Astrocyte (in vitro differentiated cells and primary cell): ENCODE measurements around the gene MYL4. TPM values are rescaled to one million over a fixed set of nuclear protein-coding genes. Genes with fewer than 3 reads are reported as not detected.
A peak's percentile ranks its signal among the peaks of the same experiment; 100 is the strongest.

Source experiments
- DNase-seq: peaks from one replicate; pipeline ENCODE4 v3.0.0-alpha.2; 2010; ENCODE audit warnings: low read depth
- FAIRE-seq: peaks from 2 replicates; lab custom pipeline; 2011; peaks lifted over from hg19 to GRCh38; lab: Jason Lieb, UNC
- H2AFZ ChIP-seq: 2 replicates; pipeline ENCODE4 v1.6.0; 2012; ENCODE audit warnings: low read depth, low read length, inconsistent platforms
- H3K27ac ChIP-seq: 2 replicates; pipeline ENCODE4 v1.5.1; 2011; ENCODE audit warnings: low read depth, low read length, inconsistent platforms
- H3K27me3 ChIP-seq: 2 replicates; pipeline ENCODE4 v1.6.0; 2011; ENCODE audit warnings: low read length, inconsistent platforms; ENCODE audit not compliant: insufficient read depth
- H3K36me3 ChIP-seq: 2 replicates; pipeline ENCODE4 v1.5.1; 2011; ENCODE audit warnings: low read length, inconsistent platforms; ENCODE audit not compliant: insufficient read depth
- H3K4me1 ChIP-seq: 2 replicates; pipeline ENCODE4 v1.5.1; 2011; ENCODE audit warnings: low read length, inconsistent platforms; ENCODE audit not compliant: insufficient read depth
- H3K4me2 ChIP-seq: 2 replicates; pipeline ENCODE4 v1.6.0; 2012; ENCODE audit warnings: low read length, inconsistent platforms
- H3K4me3 ChIP-seq: 2 replicates; pipeline ENCODE4 v1.5.1; 2011; ENCODE audit warnings: low read depth, mild to moderate bottlenecking, low read length, inconsistent platforms; ENCODE audit not compliant: insufficient read depth
- H3K79me2 ChIP-seq: 2 replicates; pipeline ENCODE4 v1.6.0; 2012; ENCODE audit warnings: mild to moderate bottlenecking, low read length, inconsistent platforms; ENCODE audit not compliant: insufficient read depth
- H3K9ac ChIP-seq: 2 replicates; pipeline ENCODE4 v1.6.0; 2012; ENCODE audit warnings: mild to moderate bottlenecking, low read length, inconsistent platforms
- H3K9me3 ChIP-seq: 2 replicates; pipeline ENCODE4 v1.5.1; 2012; ENCODE audit warnings: low read depth, mild to moderate bottlenecking, low read length, inconsistent platforms; ENCODE audit not compliant: insufficient read depth
- H4K20me1 ChIP-seq: 2 replicates; pipeline ENCODE4 v1.6.0; 2012; ENCODE audit warnings: low read length, inconsistent platforms; ENCODE audit not compliant: insufficient read depth
- H3K27ac Mint-ChIP-seq: one replicate; pipeline ENCODE4 v1.8.0; 2021; ENCODE audit warnings: mild to moderate bottlenecking, mixed read lengths; ENCODE audit not compliant: unreplicated experiment
- H3K27me3 Mint-ChIP-seq: one replicate; pipeline ENCODE4 v1.8.0; 2021; ENCODE audit warnings: low read depth, mixed read lengths; ENCODE audit not compliant: unreplicated experiment
- H3K36me3 Mint-ChIP-seq: one replicate; pipeline ENCODE4 v1.8.0; 2021; ENCODE audit warnings: low read depth, mixed read lengths; ENCODE audit not compliant: unreplicated experiment
- H3K4me1 Mint-ChIP-seq: one replicate; pipeline ENCODE4 v1.8.0; 2021; ENCODE audit warnings: low read depth, mixed read lengths; ENCODE audit not compliant: unreplicated experiment
- H3K4me3 Mint-ChIP-seq: one replicate; pipeline ENCODE4 v1.8.0; 2021; ENCODE audit warnings: mild to moderate bottlenecking, moderate library complexity, mixed read lengths; ENCODE audit not compliant: unreplicated experiment
- H3K9me3 Mint-ChIP-seq: one replicate; pipeline ENCODE4 v1.8.0; 2021; ENCODE audit warnings: mild to moderate bottlenecking, mixed read lengths; ENCODE audit not compliant: unreplicated experiment
- EZH2 ChIP-seq: IDR thresholded peaks from 2 replicates; pipeline ENCODE4 v1.6.1; 2012; ENCODE audit warnings: mild to moderate bottlenecking, low read length, inconsistent platforms; ENCODE audit not compliant: insufficient read depth
- total RNA-seq: library from RNA; stranded (reverse); gene quantifications from 2 replicates; pipeline ENCODE4 v1.2.1, GENCODE V29; 2021
- TF ChIP-seq, protein P1 (sequence below): IDR thresholded peaks from 2 replicates; pipeline ENCODE4 v1.5.1; 2011; ENCODE audit warnings: low read depth, mild to moderate bottlenecking, inconsistent platforms, low read length, moderate library complexity; ENCODE audit not compliant: insufficient read depth

MYL4 gene
- total RNA-seq, 1 donor from 2014 or later = 22.7 TPM

DNA sequence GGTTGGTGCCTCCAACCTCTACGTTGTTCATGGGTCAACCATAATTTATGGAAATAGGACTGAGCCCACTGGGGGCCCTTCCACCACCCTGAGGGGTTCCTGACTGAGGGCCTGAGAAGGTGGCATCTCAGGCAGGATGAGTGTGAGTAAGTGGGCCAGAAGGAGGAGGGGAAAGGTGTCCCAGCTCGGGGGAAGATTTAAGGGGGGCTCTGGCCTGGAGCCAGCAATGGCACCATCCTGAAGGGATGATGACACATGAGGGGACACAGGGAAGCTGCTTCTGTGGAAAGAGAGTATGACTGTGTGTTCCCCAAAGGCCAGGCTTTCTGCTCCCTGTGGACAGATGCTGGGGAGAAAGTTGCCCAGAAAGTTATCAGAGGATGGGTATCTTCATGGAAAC is 18.7 kb downstream of the MYL4 start:
- Histone ChIP-seq H3K9ac (no peak overlapping the region), H3K27me3 (no peaks in the 10 kb centered on the region), H2AFZ (no peak overlapping the region), H3K4me2 (no peak overlapping the region), H4K20me1 (no peaks in the 10 kb centered on the region), H3K36me3 (no peaks in the 10 kb centered on the region), H3K4me1 (peaks cover 32% of the 10 kb centered on the region), H3K4me3 (no peak overlapping the region), H3K27ac (no peak overlapping the region), H3K9me3 (no peaks in the 10 kb centered on the region), H3K79me2 (no peaks in the 10 kb centered on the region)
- FAIRE-seq (no peak), DNase-seq (no peak)
- TF ChIP-seq, protein P1, sequence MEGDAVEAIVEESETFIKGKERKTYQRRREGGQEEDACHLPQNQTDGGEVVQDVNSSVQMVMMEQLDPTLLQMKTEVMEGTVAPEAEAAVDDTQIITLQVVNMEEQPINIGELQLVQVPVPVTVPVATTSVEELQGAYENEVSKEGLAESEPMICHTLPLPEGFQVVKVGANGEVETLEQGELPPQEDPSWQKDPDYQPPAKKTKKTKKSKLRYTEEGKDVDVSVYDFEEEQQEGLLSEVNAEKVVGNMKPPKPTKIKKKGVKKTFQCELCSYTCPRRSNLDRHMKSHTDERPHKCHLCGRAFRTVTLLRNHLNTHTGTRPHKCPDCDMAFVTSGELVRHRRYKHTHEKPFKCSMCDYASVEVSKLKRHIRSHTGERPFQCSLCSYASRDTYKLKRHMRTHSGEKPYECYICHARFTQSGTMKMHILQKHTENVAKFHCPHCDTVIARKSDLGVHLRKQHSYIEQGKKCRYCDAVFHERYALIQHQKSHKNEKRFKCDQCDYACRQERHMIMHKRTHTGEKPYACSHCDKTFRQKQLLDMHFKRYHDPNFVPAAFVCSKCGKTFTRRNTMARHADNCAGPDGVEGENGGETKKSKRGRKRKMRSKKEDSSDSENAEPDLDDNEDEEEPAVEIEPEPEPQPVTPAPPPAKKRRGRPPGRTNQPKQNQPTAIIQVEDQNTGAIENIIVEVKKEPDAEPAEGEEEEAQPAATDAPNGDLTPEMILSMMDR = no peak
- TF ChIP-seq EZH2 = no peak
- Mint-ChIP-seq H3K9me3 (peaks cover 9% of the 10 kb centered on the region), H3K27me3 (peaks cover 2% of the 10 kb centered on the region), H3K4me3 (no peak overlapping the region), H3K4me1 (peaks cover 34% of the 10 kb centered on the region), H3K36me3 (peaks cover 7% of the 10 kb centered on the region), H3K27ac (no peak overlapping the region)

DNA sequence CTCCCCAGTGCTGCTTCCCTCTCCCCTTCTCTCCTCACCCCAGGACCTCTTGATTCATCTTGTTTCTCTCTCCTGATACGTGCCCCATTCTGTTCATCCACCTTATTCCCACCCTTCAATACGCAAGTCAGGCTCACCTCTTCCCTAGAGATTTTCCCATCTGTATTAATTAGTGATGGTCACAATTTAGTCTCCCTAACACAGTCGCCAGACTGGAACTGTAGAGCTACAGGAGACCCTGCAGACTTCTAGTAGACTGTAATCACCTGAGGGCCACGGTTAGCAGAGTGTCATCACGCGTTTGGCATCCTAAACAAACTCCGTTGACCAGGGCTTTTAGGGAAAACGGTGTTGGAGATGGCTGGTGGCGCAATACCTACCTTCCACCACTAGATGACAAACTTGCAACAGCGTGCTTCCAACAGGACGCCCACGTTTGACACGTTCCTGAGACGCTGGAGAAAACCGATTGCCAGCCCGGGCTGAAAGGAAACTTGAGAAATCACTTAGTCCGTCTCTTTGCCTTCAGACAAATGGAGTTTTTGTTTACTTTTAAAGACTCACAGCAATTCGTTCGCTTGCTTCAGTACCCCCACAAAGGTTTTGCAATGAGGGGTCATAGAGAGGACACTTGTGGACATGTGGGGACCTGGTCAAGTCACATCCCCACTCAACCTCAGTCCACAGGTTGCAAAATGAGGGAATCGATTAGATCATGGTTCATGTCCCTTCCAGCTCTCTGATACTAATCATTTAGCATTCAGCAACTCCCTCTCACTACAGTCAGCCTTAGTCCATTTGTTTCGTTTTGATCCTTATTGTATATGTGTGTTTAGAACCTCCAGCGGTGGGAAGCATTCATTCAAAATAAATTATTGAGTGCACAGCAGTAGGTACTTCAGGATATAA is 20.6 kb downstream of the MYL4 start:
- H3K27ac ChIP-seq = peak overlapping the region; percentile 49
- H3K27me3 ChIP-seq = no peaks in the 10 kb centered on the region
- Mint-ChIP-seq H3K4me3 (no peak overlapping the region), H3K4me1 (peaks cover 27% of the 10 kb centered on the region), H3K36me3 (no peaks in the 10 kb centered on the region), H3K27ac (peak overlapping the region; percentile 94), H3K9me3 (peaks cover 2% of the 10 kb centered on the region), H3K27me3 (peaks cover 2% of the 10 kb centered on the region)
- peaks cover 29% of the 10 kb centered on the region for H3K4me1 ChIP-seq
- peak overlapping the region; percentile 55 for H3K4me3 ChIP-seq
- H2AFZ ChIP-seq = peak overlapping the region; percentile 86
- no peaks in the 10 kb centered on the region for H3K36me3 ChIP-seq
- peak overlapping the region; percentile 79 for H3K9ac ChIP-seq
- TF ChIP-seq, protein P1 = peak; percentile 100
- TF ChIP-seq EZH2 = no peak
- FAIRE-seq (no peak), DNase-seq (peak; percentile 86)
- H4K20me1 ChIP-seq = no peaks in the 10 kb centered on the region
- H3K4me2 ChIP-seq = peak overlapping the region; percentile 83
- no peaks in the 10 kb centered on the region for H3K79me2 ChIP-seq
- no peaks in the 10 kb centered on the region for H3K9me3 ChIP-seq

DNA sequence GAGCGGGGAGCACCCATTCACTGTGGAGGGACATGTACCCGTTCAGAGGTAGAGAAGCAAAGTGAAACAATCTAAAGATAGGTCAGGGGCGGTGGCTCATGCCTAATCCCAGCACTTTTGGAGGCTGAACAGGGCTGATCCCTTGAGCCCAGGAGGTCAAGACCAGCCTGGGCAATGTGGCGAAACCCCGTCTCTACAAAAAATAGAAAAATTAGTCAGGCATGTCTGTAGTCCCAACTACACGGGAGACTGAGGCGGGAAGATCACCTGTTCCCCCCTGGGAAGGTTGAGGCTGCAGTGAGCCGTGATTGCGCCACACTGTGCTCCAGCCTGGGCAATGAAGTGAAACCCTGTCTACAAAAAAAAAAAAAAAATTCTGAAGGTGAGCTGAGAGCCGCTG is 21.7 kb downstream of the MYL4 start:
- Mint-ChIP-seq H3K27me3 (peaks cover 2% of the 10 kb centered on the region), H3K9me3 (peaks cover 2% of the 10 kb centered on the region), H3K4me3 (no peak overlapping the region), H3K27ac (no peak overlapping the region), H3K4me1 (peaks cover 16% of the 10 kb centered on the region), H3K36me3 (no peaks in the 10 kb centered on the region)
- H3K4me2 ChIP-seq = no peak overlapping the region
- no peaks in the 10 kb centered on the region for H3K79me2 ChIP-seq
- H3K27ac ChIP-seq = no peak overlapping the region
- H3K36me3 ChIP-seq = no peaks in the 10 kb centered on the region
- DNase-seq (no peak), FAIRE-seq (no peak)
- no peak overlapping the region for H3K9ac ChIP-seq
- H3K27me3 ChIP-seq = no peaks in the 10 kb centered on the region
- H3K4me3 ChIP-seq = no peak overlapping the region
- no peak for TF ChIP-seq EZH2
- TF ChIP-seq, protein P1 = no peak
- no peaks in the 10 kb centered on the region for H4K20me1 ChIP-seq
- no peak overlapping the region for H2AFZ ChIP-seq
- no peaks in the 10 kb centered on the region for H3K9me3 ChIP-seq
- H3K4me1 ChIP-seq = peaks cover 18% of the 10 kb centered on the region
